HG03097 (cell line): ENCODE measurements around the gene GNAZ.
"Not testable (repeated sequence)": the region's sequence is repeated elsewhere in the genome, so short reads cannot be mapped to it uniquely, and the experiment has no call there.

Experiments
- ATAC-seq: cut with Tn5 transposase; IDR thresholded peaks from one replicate; pipeline ENCODE4 v1.9.1; 2021; ENCODE audit not compliant: unreplicated experiment, low FRiP score

The GNAZ gene

DNA sequence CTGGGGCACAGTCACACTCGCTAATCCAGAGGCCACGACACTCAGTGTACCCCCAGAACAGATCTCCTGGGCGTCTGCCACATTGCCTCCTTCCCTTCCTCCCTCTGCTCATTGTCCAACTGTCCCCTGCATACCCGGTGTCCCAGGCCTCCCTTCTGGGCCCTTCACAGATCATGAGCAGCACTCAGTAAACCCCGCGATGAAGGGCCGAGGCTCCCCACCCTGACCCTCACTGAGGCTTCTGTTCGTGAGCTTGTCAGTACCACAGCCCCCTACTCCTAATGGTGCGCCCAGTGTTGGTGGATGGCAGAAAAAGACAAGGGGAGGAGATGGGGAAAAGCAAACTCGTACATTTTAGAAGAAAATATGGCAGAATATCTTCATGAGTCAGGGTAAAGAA lies 58.8 kb downstream of the GNAZ start:
- ATAC-seq: no peak

DNA sequence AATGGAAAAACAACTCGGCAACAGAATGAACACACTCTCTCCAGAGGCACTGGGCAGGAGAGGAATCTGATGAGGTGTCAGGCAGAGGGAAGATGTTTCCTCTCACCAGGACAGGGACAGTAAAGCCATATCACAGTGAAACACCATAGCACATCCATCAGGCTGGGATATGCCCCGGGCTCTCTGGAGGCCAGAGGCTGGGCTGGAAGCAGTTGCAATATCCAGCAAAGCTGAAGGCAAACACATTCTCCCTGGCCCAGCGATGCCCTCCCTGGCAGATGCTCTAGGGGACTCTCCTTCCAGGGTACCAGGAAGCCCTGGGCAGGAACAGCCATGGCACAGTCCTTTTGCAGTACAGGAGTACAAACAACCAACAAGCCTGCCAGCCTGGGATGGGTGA lies 60.4 kb downstream of the GNAZ start:
- ATAC-seq: no peak

DNA sequence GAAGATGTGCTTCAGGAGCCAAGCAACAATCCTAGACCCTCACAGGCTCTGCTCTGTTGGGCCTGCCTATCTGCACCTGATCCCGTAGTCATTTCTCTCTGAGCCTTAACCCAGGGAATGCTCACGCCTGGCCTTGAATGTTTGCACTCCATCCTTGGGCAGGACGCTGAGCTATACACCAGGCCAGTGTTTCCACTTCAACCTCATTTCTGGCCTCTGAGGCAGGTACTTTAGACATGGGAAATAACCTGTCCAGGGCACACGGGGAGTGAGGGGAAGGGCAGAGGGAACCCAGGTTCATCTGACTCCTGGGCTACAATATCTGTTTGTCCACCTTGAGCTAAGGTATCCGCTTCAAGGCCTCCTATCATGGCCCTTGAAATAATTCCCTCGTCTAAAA lies 61.6 kb downstream of the GNAZ start:
- ATAC-seq: no peak

DNA sequence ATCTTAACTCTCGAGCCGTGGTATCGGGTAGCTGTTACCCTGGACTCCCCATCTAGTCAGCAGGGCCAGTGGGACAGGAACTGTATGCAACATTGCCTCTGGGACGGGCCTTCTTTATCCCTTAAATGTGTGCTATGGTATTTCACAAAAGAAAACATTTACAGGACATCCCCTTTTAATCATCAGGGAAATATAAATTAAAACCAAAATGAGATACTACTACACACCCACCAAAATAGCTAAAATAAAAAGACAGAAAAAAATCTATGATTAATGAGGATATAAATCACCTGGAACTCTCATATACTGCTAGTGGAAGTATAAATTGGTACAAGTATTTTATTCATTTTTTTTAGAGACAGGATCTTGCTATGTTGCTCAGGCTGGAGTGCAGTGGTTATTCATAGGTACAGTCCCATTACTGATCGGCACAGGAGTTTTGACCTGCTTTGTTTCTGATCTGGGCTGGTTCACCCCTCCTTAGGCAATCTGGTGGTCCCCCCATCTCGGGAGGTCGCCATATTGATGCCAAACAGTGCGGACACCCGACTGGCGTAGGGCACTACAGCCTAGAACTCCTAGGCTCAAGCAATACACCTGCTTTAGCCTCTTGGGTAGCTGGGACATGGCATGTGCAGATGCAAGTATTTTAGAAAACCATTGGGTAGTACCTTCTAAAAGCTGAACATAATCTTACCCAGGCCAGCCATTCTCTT lies 62.2 kb downstream of the GNAZ start:
- ATAC-seq: no peak

DNA sequence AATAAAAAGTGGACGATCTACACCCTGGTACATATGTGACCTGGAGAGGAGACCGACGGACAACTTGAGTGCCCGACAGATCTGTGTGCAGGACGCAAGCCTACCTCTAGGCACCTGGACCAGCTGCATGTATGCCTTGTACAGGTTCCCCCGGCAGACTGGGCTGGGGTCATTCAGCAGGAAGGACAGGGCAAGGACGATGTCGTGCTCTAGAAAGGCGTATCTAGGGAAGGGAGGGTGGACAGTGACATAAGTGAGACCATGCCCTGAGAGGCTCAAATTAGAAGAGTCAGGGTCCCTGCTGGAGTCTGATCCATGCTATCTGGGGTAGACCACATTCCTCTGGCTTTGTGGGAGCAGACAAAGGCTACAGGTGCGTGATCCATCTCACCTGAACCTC lies 63.6 kb downstream of the GNAZ start:
- ATAC-seq: no peak

DNA sequence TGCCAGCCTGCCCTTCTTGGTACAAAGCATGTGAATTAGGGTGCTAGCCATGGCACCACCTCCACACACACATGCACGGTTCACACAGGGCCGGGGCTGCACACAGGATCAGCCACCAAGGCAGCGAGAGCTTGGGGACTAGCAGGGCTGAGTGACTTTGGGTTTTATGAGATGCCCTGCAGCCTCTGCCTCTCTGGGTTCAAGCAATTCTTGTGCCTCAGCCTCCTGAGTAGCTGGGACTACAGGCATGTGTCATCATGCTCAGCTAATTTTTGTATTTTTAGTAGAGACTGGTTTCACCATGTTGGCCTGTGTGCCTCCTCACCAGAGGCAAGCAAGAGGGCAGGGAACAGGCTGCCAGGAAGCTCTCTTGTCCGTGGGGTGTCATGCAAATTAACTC lies 66.7 kb downstream of the GNAZ start:
- ATAC-seq: not testable (repeated sequence)

DNA sequence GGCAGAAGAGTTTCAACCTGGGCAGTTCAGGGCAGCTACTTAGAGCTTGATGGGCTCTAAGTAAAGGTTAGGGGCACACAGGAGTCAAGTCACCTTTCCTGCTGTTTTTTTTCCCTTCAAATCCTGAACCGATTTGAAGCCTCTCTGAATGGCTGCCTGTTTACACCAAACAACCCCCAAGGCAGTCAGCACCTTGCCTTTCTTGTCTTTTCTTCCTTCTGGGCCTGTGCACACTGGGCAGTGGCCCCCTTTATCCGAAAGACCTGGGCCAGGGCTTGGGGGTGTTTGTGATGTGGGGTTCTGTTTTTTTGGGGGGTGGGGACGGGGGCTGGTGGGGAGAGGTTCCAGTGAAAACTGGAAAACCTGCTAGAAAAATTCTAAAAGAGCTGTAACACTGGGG lies 67.1 kb downstream of the GNAZ start:
- ATAC-seq: no peak

DNA sequence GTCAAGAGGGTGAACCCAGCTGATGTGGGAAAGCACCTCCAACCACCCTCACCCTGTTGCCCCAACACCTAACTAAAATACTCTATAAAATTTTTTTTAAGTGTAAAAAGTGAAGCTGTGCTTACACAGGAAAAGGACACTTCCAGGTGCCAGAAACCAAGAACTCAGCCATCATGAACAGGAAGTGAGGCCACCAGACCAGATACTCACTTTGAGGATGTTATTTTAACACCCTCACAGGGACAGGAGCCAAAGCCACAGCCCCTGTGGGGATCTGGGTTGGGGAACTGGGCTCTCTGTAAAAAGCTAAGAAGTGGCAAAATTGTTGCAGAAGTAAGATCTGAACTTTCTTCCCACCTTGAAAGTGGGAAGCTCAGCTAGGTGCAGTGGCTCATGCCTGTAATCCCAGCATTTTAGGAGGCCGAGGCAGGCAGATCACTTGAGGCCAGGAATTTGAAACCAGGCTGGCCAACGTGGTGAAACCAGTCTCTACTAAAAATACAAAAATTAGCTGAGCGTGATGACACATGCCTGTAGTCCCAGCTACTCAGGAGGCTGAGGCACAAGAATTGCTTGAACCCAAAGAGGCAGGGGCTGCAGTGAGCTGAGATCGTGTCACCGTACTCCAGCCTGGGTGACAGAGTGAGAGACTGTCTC lies 67.7 kb downstream of the GNAZ start:
- ATAC-seq: peak; percentile 36

DNA sequence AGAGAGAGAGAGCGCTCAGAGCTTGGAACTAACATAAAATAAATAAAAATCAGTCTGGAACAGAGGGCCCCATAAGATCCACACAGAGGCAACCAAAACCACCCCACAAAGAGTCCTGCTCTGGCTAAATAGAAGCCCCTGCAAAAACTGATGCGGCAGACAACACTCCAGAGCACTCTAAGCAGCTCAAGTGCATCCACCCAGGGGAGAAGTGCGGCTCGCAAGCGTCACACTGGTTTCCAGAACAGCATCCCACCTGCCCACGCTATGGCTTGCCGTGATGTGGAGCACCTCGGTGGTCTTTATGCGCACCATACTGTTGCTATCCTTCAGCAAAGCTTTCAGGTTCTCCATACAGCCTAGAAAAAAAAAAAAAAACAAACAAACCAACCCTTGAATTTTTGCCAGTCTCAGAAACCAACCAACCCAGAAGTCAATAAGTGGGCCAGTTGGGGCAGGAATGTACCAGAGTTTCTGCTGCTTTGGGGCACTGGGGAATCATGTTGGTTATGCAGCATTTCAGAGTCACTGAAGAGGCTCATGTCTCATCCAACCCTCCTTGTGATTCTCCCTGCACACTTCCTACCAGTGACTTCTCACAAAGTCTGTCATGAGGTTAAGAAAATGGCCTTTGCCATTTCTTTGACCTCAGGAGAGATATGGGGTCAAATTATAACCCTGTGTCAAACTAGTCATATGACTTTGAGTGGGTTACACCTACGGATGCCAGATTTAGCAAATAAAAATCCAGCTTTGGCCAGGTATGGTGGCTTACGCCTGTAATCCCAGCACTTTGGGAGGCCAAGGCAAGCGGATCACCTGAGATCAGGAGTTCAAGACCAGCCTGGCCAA lies 68.5 kb downstream of the GNAZ start:
- ATAC-seq: no peak

DNA sequence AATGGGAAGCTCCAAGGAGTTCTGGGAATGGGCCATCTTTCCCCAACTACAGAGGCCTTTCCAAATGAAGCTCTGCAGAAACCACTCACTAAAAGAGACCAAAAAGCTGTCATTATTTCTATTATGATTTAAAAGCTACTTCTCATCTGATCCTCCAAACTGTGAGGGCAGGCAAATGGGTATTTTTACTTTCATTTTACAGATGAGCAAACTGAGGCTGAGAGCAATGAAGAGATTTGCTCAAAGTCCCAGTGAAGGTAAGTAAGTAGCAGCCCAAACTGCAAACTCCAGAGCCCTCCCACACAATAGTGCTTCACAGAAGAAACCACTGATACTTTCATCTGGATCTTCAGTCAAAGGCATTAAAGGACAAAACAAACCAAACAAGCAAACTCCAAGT lies 70.1 kb downstream of the GNAZ start:
- ATAC-seq: no peak

DNA sequence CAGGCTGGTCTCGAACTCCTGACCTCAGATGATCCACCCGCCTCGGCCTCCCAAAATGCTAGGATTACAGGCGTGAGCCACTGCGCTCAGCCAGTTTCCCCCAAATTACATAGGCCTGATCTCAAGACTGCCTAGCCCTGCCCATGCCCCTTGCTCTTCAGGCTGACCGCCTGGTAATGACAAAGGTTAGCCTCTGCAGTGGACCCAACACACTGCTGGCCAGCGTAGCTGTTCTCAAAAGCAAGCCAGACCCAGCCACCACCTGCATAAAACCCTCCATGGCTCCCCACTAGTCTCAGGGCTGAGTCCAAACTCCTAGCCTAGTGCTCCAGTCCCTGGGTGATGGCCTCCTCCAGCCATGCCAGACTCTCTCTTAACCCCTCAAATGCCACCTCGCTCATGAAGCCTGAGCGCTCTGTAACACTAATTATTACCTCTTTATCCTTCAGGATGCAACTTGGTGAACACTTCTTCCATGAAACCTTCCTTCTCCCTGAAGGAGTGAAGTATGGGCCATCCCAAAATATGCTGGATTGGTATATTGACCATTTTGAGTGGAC lies 72.3 kb downstream of the GNAZ start:
- ATAC-seq: no peak

DNA sequence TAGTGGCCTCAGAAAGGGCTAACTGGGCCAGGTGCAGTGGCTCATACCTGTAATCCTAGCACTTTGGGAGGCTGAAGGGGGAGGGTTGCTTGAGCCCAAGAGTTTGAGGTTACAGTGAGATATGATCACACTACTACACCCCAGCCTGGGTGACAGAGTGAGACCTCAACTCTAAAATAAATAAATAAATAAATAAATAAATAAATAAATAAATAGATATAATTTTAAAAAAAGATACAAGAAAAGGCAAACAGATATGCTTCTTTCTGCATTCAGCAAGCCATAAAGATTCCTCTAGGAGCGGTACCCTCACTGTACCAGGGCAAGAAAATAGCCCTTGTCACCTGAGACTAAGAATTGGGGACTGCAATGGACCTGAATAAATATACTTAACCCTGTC lies 72.8 kb downstream of the GNAZ start:
- no peak for ATAC-seq

DNA sequence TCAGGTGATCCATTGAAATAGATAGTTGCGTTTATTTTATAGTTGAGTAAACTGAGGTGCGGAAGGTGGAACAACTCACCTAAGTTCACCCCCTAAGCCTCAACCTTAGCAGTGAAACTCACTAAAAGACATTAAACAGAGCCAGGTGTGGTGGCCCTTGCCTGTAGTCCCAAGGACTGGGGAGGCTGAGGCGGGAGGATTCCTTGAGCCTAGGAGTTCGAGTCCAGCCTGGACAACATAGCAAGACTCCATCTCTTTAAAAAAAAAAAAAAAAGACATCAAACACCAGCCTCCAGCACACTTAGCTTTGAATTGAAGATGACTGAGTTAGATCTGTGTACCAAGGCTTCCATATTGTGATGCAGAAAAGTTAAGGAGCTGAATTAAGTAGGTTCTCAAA lies 74.1 kb downstream of the GNAZ start:
- ATAC-seq: no peak

DNA sequence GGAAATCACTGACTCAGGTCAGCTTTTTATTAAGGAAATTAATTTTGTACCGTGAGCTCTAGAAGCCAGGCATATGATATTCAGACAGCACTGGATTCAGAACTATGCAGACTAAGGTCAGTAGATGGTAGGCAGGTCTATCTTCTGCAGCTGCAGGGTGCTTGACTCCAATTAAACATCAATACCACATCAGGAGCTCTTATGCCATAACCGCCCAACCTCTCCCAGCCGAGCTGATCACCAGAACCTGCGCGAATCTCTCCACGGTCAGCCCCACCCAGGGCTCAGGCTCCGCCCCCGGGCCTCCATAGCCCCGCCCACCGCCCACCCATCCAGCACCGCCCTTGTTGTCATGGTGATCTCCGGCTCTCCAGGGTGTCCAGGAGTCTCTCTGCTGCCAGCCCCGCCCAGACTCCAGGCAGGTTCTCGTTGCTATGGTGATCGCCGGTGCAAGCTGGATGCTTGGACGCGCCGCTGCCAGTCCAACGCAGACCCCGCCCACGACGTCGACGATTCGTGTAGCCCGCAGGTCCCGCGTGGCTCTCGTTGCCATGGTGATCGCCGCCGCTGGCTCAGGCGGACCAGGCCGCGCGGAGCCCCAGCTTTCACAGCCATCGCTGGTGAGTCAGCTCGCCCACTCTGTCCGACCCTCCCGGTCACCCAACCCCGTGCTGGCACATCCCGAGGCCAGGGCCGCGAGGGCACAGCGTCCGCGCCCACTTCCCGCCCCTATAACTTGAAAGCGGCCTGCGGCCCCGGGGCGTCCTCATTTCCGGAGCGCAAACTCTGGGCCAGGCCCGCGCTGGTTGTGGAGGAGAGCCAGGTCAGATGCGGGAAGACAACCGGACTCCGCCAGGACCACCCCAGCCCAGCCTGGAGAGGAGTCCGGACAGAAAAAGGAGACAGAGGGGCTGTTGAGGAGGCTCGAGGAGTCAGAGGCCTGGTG lies 74.9 kb downstream of the GNAZ start, which contains the start of gene RAB36:
RAB36 (plus strand) TSS at position 546 of the 946 bp plus-strand sequence. CDS start 1,140 bp downstream, outside the sequence.
- ATAC-seq: peak; percentile 39

DNA sequence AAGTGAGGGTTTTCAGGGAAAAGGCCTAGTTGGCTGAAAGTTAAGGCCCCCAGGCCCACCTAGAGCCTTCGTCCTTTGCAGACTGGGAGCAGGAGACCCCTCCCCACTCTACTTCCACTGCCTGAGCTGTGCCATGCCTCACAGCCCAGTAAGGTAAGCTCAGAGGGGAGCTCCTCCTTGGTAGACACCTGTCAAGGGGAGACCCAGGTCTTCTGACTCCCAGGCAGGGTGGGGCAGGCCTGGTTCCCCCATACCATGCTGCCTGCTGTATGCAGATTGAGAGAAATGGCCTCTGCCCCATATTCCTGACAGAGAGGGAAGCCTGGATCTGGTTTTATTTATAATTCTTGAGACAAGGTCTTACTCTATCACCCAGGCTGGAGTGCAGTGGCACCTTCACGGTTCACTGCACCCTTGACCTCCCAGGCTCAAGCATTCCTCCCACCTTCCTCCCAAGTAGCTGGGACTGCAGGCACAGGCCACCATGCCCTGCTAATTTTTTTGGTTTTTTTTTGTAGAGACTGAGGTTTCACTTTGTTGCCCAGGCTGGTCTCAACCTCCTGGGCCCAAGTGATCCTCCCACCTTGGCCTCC lies 75.7 kb downstream of the GNAZ start:
- ATAC-seq: no peak

DNA sequence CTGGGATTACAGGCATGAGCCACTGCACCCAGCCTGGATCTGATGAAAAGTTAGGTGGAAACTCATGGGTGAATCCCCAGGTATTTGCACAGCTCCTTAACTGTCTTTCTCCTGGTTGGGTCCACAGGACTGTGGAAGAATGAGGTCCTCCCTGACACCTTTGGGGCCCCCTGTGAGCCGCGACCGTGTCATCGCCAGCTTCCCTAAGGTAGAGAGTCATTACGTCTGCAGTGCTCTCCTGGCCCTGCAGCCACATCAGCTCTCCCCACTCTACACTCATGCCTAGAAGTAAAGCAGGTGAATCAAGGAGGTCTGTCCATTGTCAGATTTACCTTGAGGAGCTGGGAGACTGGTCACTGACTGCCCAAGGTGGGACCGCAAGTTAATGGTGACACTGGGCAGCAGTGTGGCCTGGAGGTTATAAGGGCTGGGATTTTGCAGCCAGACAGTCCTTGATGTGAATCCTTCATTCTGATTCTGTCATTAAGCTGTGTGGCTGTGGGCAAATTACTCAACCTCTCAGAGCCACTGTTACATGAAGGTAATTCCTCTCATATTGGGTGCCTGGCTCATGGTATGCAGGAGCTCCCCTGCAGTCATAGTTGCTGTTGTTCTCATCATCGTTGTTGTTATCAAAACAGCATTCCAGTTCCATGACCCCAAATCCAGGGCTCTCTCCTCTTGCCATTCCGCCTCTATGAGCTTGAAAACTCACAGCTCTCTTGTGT lies 76.3 kb downstream of the GNAZ start:
- no peak for ATAC-seq

DNA sequence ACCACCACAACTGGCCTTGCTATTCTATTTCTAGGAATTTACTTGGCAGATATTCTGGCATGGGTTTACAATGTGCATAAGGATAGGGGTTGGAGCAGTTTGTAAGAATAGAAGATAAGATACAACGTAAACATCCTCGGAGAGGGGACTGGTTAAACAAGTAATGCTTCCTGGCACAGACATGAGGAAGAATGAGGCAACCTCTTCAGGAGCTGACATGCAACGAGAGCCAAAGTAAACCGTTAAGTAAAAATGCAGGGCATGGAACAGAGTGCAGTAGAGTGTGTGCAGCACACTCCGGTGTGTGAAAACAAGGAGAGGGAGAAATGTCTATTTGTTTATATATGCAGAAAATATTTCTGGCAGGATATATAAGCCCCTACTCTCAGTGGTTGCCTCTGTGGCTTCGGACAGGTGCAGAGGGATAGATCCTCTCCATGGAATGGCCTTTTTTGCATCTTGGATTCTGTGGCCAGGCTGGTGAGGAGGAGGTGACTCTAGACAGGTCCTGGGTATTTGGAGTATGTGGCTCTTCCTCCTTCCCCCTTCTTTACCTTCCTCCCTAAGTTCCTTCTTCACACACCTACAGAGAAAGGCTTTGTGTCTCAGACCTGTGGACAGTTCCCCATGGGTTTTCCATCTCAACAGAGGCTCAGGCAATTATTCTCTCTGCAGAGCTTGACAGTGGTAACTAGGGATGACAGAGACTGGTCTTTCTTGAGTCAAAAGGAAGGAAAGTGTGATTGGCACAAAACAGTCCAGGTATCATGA lies 77.5 kb downstream of the GNAZ start:
- ATAC-seq: no peak

DNA sequence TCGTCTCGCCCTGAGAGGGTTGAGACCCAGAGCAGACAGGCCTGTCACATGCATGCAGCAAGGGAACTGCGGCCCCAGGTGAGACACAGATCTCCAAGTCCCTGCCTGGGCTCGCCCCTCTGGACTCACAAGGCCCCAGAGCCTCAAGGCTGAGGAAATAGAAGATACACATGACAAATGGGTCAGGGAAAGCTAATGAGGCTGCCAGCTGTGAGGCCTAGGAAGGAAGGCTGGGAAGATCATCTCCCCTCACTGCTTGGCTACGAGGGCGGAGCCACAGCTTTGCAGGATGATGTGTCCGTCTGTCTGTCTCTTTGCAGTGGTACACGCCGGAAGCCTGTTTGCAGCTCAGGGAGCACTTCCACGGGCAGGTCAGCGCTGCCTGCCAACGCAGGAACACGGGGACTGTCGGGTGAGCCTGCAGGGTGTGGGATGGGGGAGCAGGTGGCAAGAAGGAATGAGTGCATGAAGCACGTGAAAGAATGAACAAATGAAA lies 79.5 kb downstream of the GNAZ start:
- ATAC-seq: no peak
